Liver (tissue), 9 donors: Measurements from ENCODE around the gene CCPG1. TPM values are rescaled to one million over a fixed set of nuclear protein-coding genes. Genes with fewer than 3 reads are reported as not detected.

ENCODE experiments used
- DNase-seq: peaks from one replicate; pipeline ENCODE4 v3.0.0-alpha.2; 2017; ENCODE audit warnings: low spot score
- H3K27ac ChIP-seq, 2 donors: one replicate each; pipeline ENCODE4 v1.7.0; 2013; ENCODE audit warnings: inconsistent platforms in 2 of 2, low read length in 2 of 2, control low read depth in 1 of 2, low read depth in 1 of 2, mild to moderate bottlenecking in 1 of 2
- H3K27me3 ChIP-seq, 4 donors: one replicate each; pipeline versions ENCODE4 v1.6.1 to v1.7.0; 2013; ENCODE audit warnings: low read length in 3 of 4, inconsistent platforms in 1 of 4, mild to moderate bottlenecking in 1 of 4, moderate library complexity in 1 of 4; ENCODE audit not compliant: control insufficient read depth in 4 of 4, insufficient read depth in 4 of 4
- H3K36me3 ChIP-seq, 4 donors: one replicate each; pipeline versions ENCODE4 v1.6.1 to v1.7.0; 2013; ENCODE audit warnings: low read length in 3 of 4, mild to moderate bottlenecking in 3 of 4, low read depth in 1 of 4, moderate library complexity in 1 of 4; ENCODE audit not compliant: control insufficient read depth in 4 of 4, insufficient read depth in 3 of 4
- H3K4me1 ChIP-seq, 4 donors: one replicate each; pipeline versions ENCODE4 v1.6.1 to v1.7.0; 2013; ENCODE audit warnings: low read length in 3 of 4, mild to moderate bottlenecking in 3 of 4, moderate library complexity in 1 of 4; ENCODE audit not compliant: control insufficient read depth in 4 of 4, insufficient read depth in 4 of 4
- H3K4me3 ChIP-seq, 3 donors: one replicate each; pipeline versions ENCODE4 v1.6.1 to v1.7.0; 2013; ENCODE audit warnings: low read length in 3 of 3, control low read depth in 1 of 3, low read depth in 1 of 3, mild to moderate bottlenecking in 1 of 3
- H3K9ac ChIP-seq, 2 donors: one replicate each; pipeline ENCODE4 v1.7.0; 2013; ENCODE audit warnings: low read length in 2 of 2, mild to moderate bottlenecking in 2 of 2, moderate library complexity in 2 of 2, control low read depth in 1 of 2, low read depth in 1 of 2
- H3K9me3 ChIP-seq, 4 donors: one replicate each; pipeline versions ENCODE4 v1.6.1 to v1.7.0; 2013; ENCODE audit warnings: low read length in 3 of 4; ENCODE audit not compliant: control insufficient read depth in 4 of 4
- EGR1 ChIP-seq, 2 donors: IDR thresholded peaks; 2 replicates each; pipeline ENCODE4 v1.6.1; 2016 to 2018; ENCODE audit warnings: antibody characterized with exemption in 2 of 2, low read depth in 2 of 2
- FOXA1 ChIP-seq: IDR thresholded peaks from 2 replicates; pipeline ENCODE4 v1.6.1; 2016; ENCODE audit warnings: antibody characterized with exemption
- GABPA ChIP-seq, 2 donors: IDR thresholded peaks in 1 of 2; conservative IDR thresholded peaks in 1 of 2; 2 replicates each; pipeline ENCODE4 v1.6.1; 2016; ENCODE audit warnings: antibody characterized with exemption in 2 of 2, mild to moderate bottlenecking in 1 of 2, moderate library complexity in 1 of 2
- HNF4A ChIP-seq, 2 donors: conservative IDR thresholded peaks; 2 replicates each; pipeline ENCODE4 v1.6.1; 2016; ENCODE audit warnings: antibody characterized with exemption in 2 of 2, mild to moderate bottlenecking in 2 of 2
- HNF4G ChIP-seq: IDR thresholded peaks from 2 replicates; pipeline ENCODE4 v1.6.1; 2016; ENCODE audit warnings: antibody characterized with exemption
- JUND ChIP-seq, 2 donors: IDR thresholded peaks; 2 replicates each; pipeline ENCODE4 v1.6.1; 2016; ENCODE audit warnings: antibody characterized with exemption in 2 of 2
- NR2F2 ChIP-seq: IDR thresholded peaks from 2 replicates; pipeline ENCODE4 v1.6.1; 2016; ENCODE audit warnings: antibody characterized with exemption
- RAD21 ChIP-seq, 2 donors: IDR thresholded peaks; 2 replicates each; pipeline ENCODE4 v1.6.1; 2016; ENCODE audit warnings: antibody characterized with exemption in 2 of 2, mild to moderate bottlenecking in 2 of 2
- RXRA ChIP-seq, 2 donors: IDR thresholded peaks; 2 replicates each; pipeline ENCODE4 v1.6.1; 2017 to 2018; ENCODE audit warnings: antibody characterized with exemption in 2 of 2, mild to moderate bottlenecking in 1 of 2
- SP1 ChIP-seq: IDR thresholded peaks from 2 replicates; pipeline ENCODE4 v1.6.1; 2018; ENCODE audit warnings: antibody characterized with exemption, mild to moderate bottlenecking
- TAF1 ChIP-seq: conservative IDR thresholded peaks from 2 replicates; pipeline ENCODE4 v1.6.1; 2016; ENCODE audit warnings: antibody characterized with exemption, mild to moderate bottlenecking
- YY1 ChIP-seq: IDR thresholded peaks from 2 replicates; pipeline ENCODE4 v1.6.1; 2016; ENCODE audit warnings: antibody characterized with exemption, mild to moderate bottlenecking
- WGBS: extraction: QIAGEN DNeasy Blood & Tissue Kit; methylation state at CpG from one replicate; pipeline ENCODE4 v1.1.7; 2013; 5-methylcytosine and 5-hydroxymethylcytosine counted together
- polyA plus RNA-seq, 2 donors: library from polyadenylated mRNA; stranded (reverse) in 1 of 2; unstranded in 1 of 2; fragments of 200-250 nt in 1 of 2; fragments of >200 nt in 1 of 2; fragmentation: Nextera tagmentation in 1 of 2; extraction: Ambion mirVana in 1 of 2; gene quantifications; one replicate each; pipeline versions ENCODE4 v1.2.1 to v1.2.3, GENCODE V29; 2013 to 2015
- total RNA-seq, 2 donors: library from RNA; depleted of rRNA; stranded (reverse); fragments of >200 nt; gene quantifications; one replicate each; pipeline ENCODE4 v1.2.3, GENCODE V29; 2014
- TF ChIP-seq, protein P1 (sequence below): IDR thresholded peaks from 2 replicates; pipeline ENCODE4 v1.6.1; 2016; ENCODE audit warnings: antibody characterized with exemption
- TF ChIP-seq, protein P2 (sequence below): fragments of 150-350 bp; IDR thresholded peaks from 2 replicates; pipeline ENCODE4 v1.5.1; 2017; ENCODE audit warnings: improper control_type of control experiment, low read depth, low read length; ENCODE audit not compliant: missing input control
- TF ChIP-seq, protein P3 (sequence below): IDR thresholded peaks from 2 replicates; pipeline ENCODE4 v1.6.1; 2016; ENCODE audit warnings: antibody characterized with exemption
- TF ChIP-seq, protein P4 (sequence below): IDR thresholded peaks from 2 replicates; pipeline ENCODE4 v1.6.1; 2016; ENCODE audit warnings: antibody characterized with exemption
- TF ChIP-seq, protein P5 (sequence below): IDR thresholded peaks from 2 replicates; pipeline ENCODE4 v1.6.1; 2016; ENCODE audit warnings: antibody characterized with exemption, mild to moderate bottlenecking
- donor health status: healthy.
- donor health status: healthy.
- donor health status: healthy.
- donor health status: healthy.
- donor health status: healthy.

CCPG1 gene
- total and polyA plus RNA-seq, 4 donors: 21.5 to 89.1 (median 53.2) TPM

DNA sequence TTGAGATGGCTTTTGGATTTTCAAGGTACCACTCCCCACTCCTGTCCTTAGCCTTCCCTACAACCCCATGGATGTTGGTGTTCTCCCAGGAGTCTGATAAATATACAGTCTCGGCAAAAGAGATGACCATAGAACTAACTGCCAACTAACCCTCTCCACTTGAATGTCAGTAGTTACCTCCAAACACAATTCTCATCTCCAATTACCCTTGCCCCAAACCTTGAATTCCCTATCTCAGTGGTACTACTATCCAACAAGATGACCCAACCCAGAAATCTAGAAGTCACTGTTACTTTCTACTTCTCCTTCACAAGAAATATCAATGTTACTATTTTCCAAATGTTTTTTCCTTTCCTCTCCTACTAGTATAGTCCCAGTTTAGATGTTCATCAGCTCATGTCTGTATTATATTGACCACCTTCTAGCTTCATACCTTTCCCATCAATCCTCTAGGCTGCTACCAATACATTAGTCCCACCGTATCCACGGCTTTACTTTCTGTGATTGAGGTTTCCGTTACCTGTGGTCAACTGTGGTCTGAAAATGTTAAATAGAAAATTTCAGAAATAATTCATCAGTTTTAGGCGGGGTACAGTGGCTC, 51.1 kb downstream of the CCPG1 start:
- 97% methylated on average over 5 of the region's 5 CpGs for WGBS
- Histone ChIP-seq H3K9ac (no peak overlapping the region), H3K4me1 (no peaks in the 10 kb centered on the region), H3K27ac (no peak overlapping the region), H3K4me3 (no peak overlapping the region), H3K36me3 (peaks cover 5 to 29% (median 21%) of the 10 kb centered on the region in 4 donors), H3K9me3 (no peaks in the 10 kb centered on the region), H3K27me3 (no peaks in the 10 kb centered on the region)
- TF ChIP-seq, protein P1, sequence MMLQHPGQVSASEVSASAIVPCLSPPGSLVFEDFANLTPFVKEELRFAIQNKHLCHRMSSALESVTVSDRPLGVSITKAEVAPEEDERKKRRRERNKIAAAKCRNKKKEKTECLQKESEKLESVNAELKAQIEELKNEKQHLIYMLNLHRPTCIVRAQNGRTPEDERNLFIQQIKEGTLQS: no peak
- no peak for TF ChIP-seq RAD21 (IDR thresholded peaks at IDR 0.05)
- no peak for TF ChIP-seq NR2F2
- no peak for TF ChIP-seq YY1
- no peak for TF ChIP-seq EGR1 (IDR thresholded peaks at IDR 0.05; ENCODE audit: low read depth in 2 of 2)
- TF ChIP-seq HNF4A (conservative IDR thresholded peaks at IDR 0.05): no peak
- TF ChIP-seq, protein P2, sequence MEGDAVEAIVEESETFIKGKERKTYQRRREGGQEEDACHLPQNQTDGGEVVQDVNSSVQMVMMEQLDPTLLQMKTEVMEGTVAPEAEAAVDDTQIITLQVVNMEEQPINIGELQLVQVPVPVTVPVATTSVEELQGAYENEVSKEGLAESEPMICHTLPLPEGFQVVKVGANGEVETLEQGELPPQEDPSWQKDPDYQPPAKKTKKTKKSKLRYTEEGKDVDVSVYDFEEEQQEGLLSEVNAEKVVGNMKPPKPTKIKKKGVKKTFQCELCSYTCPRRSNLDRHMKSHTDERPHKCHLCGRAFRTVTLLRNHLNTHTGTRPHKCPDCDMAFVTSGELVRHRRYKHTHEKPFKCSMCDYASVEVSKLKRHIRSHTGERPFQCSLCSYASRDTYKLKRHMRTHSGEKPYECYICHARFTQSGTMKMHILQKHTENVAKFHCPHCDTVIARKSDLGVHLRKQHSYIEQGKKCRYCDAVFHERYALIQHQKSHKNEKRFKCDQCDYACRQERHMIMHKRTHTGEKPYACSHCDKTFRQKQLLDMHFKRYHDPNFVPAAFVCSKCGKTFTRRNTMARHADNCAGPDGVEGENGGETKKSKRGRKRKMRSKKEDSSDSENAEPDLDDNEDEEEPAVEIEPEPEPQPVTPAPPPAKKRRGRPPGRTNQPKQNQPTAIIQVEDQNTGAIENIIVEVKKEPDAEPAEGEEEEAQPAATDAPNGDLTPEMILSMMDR: no peak
- TF ChIP-seq, protein P3, sequence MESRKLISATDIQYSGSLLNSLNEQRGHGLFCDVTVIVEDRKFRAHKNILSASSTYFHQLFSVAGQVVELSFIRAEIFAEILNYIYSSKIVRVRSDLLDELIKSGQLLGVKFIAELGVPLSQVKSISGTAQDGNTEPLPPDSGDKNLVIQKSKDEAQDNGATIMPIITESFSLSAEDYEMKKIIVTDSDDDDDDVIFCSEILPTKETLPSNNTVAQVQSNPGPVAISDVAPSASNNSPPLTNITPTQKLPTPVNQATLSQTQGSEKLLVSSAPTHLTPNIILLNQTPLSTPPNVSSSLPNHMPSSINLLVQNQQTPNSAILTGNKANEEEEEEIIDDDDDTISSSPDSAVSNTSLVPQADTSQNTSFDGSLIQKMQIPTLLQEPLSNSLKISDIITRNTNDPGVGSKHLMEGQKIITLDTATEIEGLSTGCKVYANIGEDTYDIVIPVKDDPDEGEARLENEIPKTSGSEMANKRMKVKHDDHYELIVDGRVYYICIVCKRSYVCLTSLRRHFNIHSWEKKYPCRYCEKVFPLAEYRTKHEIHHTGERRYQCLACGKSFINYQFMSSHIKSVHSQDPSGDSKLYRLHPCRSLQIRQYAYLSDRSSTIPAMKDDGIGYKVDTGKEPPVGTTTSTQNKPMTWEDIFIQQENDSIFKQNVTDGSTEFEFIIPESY: no peak
- no peak for TF ChIP-seq JUND (IDR thresholded peaks at IDR 0.05)
- TF ChIP-seq GABPA (IDR thresholded peaks at IDR 0.05 in 1 of 2, conservative IDR thresholded peaks at IDR 0.05 in 1 of 2): no peak
- no peak for TF ChIP-seq RXRA (IDR thresholded peaks at IDR 0.05)
- TF ChIP-seq TAF1: no peak
- DNase-seq: no peak

DNA sequence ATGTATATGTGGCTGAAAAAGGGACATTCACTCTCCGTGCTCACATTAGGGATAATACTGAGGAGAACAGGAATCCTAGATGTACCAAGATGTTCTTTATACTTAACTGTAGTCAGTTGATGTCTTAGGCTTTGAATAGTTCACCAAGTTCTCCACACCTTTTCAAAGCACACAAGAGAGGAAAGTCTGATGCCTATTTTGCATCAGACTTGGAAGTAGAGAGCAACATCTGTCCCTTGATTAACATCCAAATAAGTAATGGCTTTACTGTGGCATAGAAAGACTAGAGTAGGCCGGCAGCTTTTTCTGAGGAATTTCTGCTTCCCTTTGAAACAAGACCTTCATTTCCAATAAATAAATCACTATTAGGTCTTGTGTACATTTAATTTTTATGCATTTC, 55.1 kb downstream of the CCPG1 start:
- Histone ChIP-seq H3K36me3 (peaks cover 5 to 16% (median 11%) of the 10 kb centered on the region in 4 donors), H3K4me3 (no peak overlapping the region), H3K9me3 (no peaks in the 10 kb centered on the region), H3K9ac (no peak overlapping the region), H3K4me1 (no peaks in the 10 kb centered on the region), H3K27me3 (no peaks in the 10 kb centered on the region), H3K27ac (no peak overlapping the region)
- WGBS: 97% methylated on average over 2 of the region's 2 CpGs
- TF ChIP-seq YY1: no peak
- no peak for TF ChIP-seq HNF4A (conservative IDR thresholded peaks at IDR 0.05)
- TF ChIP-seq, protein P4, sequence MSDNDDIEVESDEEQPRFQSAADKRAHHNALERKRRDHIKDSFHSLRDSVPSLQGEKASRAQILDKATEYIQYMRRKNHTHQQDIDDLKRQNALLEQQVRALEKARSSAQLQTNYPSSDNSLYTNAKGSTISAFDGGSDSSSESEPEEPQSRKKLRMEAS: no peak
- TF ChIP-seq SP1: no peak
- TF ChIP-seq EGR1 (IDR thresholded peaks at IDR 0.05; ENCODE audit: low read depth in 2 of 2): no peak
- TF ChIP-seq, protein P1: no peak
- TF ChIP-seq TAF1: no peak
- TF ChIP-seq, protein P2: no peak
- no peak for TF ChIP-seq GABPA (IDR thresholded peaks at IDR 0.05 in 1 of 2, conservative IDR thresholded peaks at IDR 0.05 in 1 of 2)
- no peak for TF ChIP-seq FOXA1
- TF ChIP-seq HNF4G: no peak
- TF ChIP-seq, protein P5, sequence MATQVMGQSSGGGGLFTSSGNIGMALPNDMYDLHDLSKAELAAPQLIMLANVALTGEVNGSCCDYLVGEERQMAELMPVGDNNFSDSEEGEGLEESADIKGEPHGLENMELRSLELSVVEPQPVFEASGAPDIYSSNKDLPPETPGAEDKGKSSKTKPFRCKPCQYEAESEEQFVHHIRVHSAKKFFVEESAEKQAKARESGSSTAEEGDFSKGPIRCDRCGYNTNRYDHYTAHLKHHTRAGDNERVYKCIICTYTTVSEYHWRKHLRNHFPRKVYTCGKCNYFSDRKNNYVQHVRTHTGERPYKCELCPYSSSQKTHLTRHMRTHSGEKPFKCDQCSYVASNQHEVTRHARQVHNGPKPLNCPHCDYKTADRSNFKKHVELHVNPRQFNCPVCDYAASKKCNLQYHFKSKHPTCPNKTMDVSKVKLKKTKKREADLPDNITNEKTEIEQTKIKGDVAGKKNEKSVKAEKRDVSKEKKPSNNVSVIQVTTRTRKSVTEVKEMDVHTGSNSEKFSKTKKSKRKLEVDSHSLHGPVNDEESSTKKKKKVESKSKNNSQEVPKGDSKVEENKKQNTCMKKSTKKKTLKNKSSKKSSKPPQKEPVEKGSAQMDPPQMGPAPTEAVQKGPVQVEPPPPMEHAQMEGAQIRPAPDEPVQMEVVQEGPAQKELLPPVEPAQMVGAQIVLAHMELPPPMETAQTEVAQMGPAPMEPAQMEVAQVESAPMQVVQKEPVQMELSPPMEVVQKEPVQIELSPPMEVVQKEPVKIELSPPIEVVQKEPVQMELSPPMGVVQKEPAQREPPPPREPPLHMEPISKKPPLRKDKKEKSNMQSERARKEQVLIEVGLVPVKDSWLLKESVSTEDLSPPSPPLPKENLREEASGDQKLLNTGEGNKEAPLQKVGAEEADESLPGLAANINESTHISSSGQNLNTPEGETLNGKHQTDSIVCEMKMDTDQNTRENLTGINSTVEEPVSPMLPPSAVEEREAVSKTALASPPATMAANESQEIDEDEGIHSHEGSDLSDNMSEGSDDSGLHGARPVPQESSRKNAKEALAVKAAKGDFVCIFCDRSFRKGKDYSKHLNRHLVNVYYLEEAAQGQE: no peak
- TF ChIP-seq RAD21 (IDR thresholded peaks at IDR 0.05): no peak
- no peak for TF ChIP-seq RXRA (IDR thresholded peaks at IDR 0.05)
- TF ChIP-seq, protein P3: no peak
- DNase-seq: no peak
